HFFc6 (cell line): ENCODE data around the gene OPCML. TPM values are rescaled to one million over a fixed set of nuclear protein-coding genes. Genes with fewer than 3 reads are reported as not detected.
A peak's percentile ranks its signal among the peaks of the same experiment; 100 is the strongest.

Experiments used
- DNase-seq: peaks from one replicate; pipeline ENCODE4 v3.0.0-alpha.2; 2018
- H3K27ac Mint-ChIP-seq: 2 replicates; pipeline ENCODE4 v1.8.0; 2020; ENCODE audit warnings: mild to moderate bottlenecking, mixed read lengths
- H3K27me3 Mint-ChIP-seq: 2 replicates; pipeline ENCODE4 v1.8.0; 2021; ENCODE audit warnings: mild to moderate bottlenecking, moderate library complexity, mixed read lengths; ENCODE audit not compliant: insufficient read depth
- H3K36me3 Mint-ChIP-seq: 2 replicates; pipeline ENCODE4 v1.8.0; 2021; ENCODE audit warnings: low read depth, mixed read lengths
- H3K4me1 Mint-ChIP-seq: 2 replicates; pipeline ENCODE4 v1.8.0; 2020; ENCODE audit warnings: low read depth, mixed read lengths
- H3K4me3 Mint-ChIP-seq: 2 replicates; pipeline ENCODE4 v1.8.0; 2020; ENCODE audit warnings: mild to moderate bottlenecking, moderate library complexity, mixed read lengths
- H3K9me3 Mint-ChIP-seq: 2 replicates; pipeline ENCODE4 v1.8.0; 2020; ENCODE audit warnings: mild to moderate bottlenecking, mixed read lengths
- CTCF ChIP-seq: fragments of 200-600 bp; sonication (generic); IDR thresholded peaks from 2 replicates; pipeline ENCODE4 v1.5.0; 2021; ENCODE audit warnings: antibody characterized with exemption, mild to moderate bottlenecking
- total RNA-seq, 6 experiments: library from RNA; stranded (reverse); fragmentation: NEBNext Ultra II Directional; extraction: Animal tissue kit (Norgen Biotek cat#: 25700); gene quantifications; 2 replicates in 1 of 6; 3 replicates in 5 of 6; pipeline ENCODE4 v1.2.3, GENCODE V29; 2021

The OPCML gene
- total RNA-seq, 6 experiments from 2014 or later: 0.11 to 1.7 (median 0.33) TPM

GRCh38 chr11:132811649-132812048 is 720.7 kb downstream of the OPCML start:
- Mint-ChIP-seq H3K4me1 (no peaks in the 10 kb centered on the region), H3K9me3 (no peaks in the 10 kb centered on the region; the same call in 1 of the 2 replicates), H3K4me3 (no peak overlapping the region), H3K36me3 (no peaks in the 10 kb centered on the region), H3K27ac (no peak overlapping the region), H3K27me3 (peaks cover 2% of the 10 kb centered on the region; the same call in 1 of the 2 replicates)
- no peak for TF ChIP-seq CTCF
- no peak for DNase-seq

- peaks cover 2% of the 10 kb centered on the region for H3K4me1 Mint-ChIP-seq
- no peak overlapping the region for H3K4me3 Mint-ChIP-seq
- H3K27ac Mint-ChIP-seq: no peak overlapping the region
- H3K9me3 Mint-ChIP-seq: no peaks in the 10 kb centered on the region; the same call in 1 of the 2 replicates
- peaks cover 2% of the 10 kb centered on the region; the same call in 1 of the 2 replicates for H3K27me3 Mint-ChIP-seq
- no peaks in the 10 kb centered on the region for H3K36me3 Mint-ChIP-seq
- TF ChIP-seq CTCF: no peak
- no peak for DNase-seq
These were observed 723.2 kb downstream of the OPCML start for GRCh38 chr11:132809070-132809469.

- peaks cover 25% of the 10 kb centered on the region for H3K4me1 Mint-ChIP-seq
- H3K36me3 Mint-ChIP-seq: no peaks in the 10 kb centered on the region
- TF ChIP-seq CTCF: no peak
- DNase-seq: no peak
- no peaks in the 10 kb centered on the region; the same call in 1 of the 2 replicates for H3K27me3 Mint-ChIP-seq
- no peak overlapping the region for H3K27ac Mint-ChIP-seq
- H3K4me3 Mint-ChIP-seq: no peak overlapping the region
- H3K9me3 Mint-ChIP-seq: no peaks in the 10 kb centered on the region; the same call in 1 of the 2 replicates
These were observed 728.0 kb downstream of the OPCML start for GRCh38 chr11:132804258-132804657.

- Mint-ChIP-seq H3K36me3 (peaks cover 3% of the 10 kb centered on the region; the same call in 1 of the 2 replicates), H3K27me3 (no peaks in the 10 kb centered on the region; the same call in 1 of the 2 replicates)
- peak; percentile 31; the same call in 1 of the 2 replicates for TF ChIP-seq CTCF
These were observed 728.9 kb downstream of the OPCML start for GRCh38 chr11:132803436-132803835.

GRCh38 chr11:132802947-132803346 is 729.4 kb downstream of the OPCML start:
- peaks cover 5% of the 10 kb centered on the region; the same call in 1 of the 2 replicates for H3K36me3 Mint-ChIP-seq
- H3K27me3 Mint-ChIP-seq: no peaks in the 10 kb centered on the region; the same call in 1 of the 2 replicates
- no peak for DNase-seq
- H3K4me3 Mint-ChIP-seq: no peak overlapping the region
- TF ChIP-seq CTCF: no peak
- peaks cover 25% of the 10 kb centered on the region for H3K4me1 Mint-ChIP-seq
- no peak overlapping the region for H3K27ac Mint-ChIP-seq
- no peaks in the 10 kb centered on the region; the same call in 1 of the 2 replicates for H3K9me3 Mint-ChIP-seq

More at GRCh38 chr11:132803436-132803835, 728.9 kb downstream of the OPCML start:
- H3K27ac Mint-ChIP-seq: no peak overlapping the region
- H3K4me1 Mint-ChIP-seq: peaks cover 25% of the 10 kb centered on the region
- no peak overlapping the region for H3K4me3 Mint-ChIP-seq
- DNase-seq: peak; percentile 56
- no peaks in the 10 kb centered on the region; the same call in 1 of the 2 replicates for H3K9me3 Mint-ChIP-seq
